DOHH2 (cell line): ENCODE measurements around the gene SMPD3.

Source experiments
- EZH2phosphoT487 ChIP-seq: fragments of 200-600 bp; sonication (generic); IDR thresholded peaks from 2 replicates; pipeline ENCODE4 v1.6.1; 2017; ENCODE audit warnings: borderline replicate concordance, mild to moderate bottlenecking, antibody characterized with exemption, low read length, moderate library complexity, mixed read lengths
- TF ChIP-seq, protein P1 (sequence below): fragments of 200-600 bp; sonication (generic); IDR thresholded peaks from one replicate; pipeline ENCODE4 v1.5.1; 2014; ENCODE audit warnings: antibody characterized with exemption, mild to moderate bottlenecking, low read depth, low read length; ENCODE audit not compliant: poor library complexity, severe bottlenecking

DNA sequence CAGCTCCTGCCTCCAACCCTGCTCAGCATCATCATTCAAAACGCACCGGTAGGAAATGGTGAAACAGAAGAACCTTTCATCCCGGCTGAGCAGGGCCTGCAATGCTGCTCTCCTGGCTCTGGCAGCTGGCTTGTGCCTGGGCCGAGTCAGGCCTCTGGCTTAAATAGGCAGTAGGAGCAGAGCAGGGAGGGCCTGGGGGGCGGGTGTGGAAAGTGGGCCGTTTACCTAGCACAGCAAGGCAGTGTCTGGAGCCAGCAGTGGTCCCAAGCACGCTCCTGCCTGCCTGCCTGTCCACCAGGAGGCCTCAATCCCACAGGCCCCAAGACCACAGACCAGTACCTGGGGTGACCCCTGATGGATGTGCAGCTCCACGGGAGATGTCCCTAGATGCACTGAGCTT, 59.3 kb downstream of the SMPD3 start:
- TF ChIP-seq, protein P1, sequence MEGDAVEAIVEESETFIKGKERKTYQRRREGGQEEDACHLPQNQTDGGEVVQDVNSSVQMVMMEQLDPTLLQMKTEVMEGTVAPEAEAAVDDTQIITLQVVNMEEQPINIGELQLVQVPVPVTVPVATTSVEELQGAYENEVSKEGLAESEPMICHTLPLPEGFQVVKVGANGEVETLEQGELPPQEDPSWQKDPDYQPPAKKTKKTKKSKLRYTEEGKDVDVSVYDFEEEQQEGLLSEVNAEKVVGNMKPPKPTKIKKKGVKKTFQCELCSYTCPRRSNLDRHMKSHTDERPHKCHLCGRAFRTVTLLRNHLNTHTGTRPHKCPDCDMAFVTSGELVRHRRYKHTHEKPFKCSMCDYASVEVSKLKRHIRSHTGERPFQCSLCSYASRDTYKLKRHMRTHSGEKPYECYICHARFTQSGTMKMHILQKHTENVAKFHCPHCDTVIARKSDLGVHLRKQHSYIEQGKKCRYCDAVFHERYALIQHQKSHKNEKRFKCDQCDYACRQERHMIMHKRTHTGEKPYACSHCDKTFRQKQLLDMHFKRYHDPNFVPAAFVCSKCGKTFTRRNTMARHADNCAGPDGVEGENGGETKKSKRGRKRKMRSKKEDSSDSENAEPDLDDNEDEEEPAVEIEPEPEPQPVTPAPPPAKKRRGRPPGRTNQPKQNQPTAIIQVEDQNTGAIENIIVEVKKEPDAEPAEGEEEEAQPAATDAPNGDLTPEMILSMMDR, result no peak
- TF ChIP-seq EZH2phosphoT487, result no peak
